GM18867 (cell line): ENCODE measurements around the gene NENF.
"Not testable (repeated sequence)": the region's sequence is repeated elsewhere in the genome, so short reads cannot be mapped to it uniquely, and the experiment has no call there.

ENCODE experiments used
- ATAC-seq: cut with Tn5 transposase; IDR thresholded peaks from one replicate; pipeline ENCODE4 v1.9.1; 2021; ENCODE audit warnings: mild to moderate bottlenecking, moderate library complexity; ENCODE audit not compliant: unreplicated experiment

The NENF gene

DNA sequence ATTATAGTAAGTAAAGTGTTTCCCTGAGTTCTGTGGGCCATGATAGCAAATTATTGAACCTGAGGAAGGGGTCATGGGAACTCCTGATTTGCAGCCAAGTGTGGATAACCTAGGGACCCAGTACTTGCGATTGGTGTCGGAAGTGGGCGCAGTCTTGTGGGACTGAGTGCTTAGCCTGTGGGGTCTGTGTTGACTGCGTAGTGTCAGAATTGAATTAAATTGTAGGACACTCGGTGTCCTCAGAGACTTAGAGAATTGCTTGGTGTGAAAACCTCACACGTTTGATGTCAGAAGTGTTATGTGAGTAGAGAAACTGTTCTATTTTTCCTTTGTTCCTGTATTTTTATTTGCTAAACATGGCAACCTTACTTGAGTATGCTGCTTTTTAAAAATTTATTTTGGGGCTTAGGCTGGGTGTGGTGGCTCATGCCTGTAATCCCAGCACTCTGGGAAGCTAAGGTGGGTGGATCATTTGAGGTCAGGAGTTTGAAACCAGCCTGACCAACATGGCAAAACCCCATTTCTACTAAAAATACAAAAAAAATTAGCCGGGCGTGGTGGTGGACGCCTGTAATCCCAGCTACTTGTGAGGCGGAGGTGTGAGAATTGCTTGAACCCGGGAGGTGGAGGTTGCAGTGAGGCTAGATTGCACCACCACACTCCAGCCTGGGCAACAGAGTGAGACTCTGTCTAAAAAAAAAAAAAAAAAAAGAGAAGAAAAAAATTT, 48.2 kb downstream of the NENF start:
- ATAC-seq = not testable (repeated sequence)

DNA sequence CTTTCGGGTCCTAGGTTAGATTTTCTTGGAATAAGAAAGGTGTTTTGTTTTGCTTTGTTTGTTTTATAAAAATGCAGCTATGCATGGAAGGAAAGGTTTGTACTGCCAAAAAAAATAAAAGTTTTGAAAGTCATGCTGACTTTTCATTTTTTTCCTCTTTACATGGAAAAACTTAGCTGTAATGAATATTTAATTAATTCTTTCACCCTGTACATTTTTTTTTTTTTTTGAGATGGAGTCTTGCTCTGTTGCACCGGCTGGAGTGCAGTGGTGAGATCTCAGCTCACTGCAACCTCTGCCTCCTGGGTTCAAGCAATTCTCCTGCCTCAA, 48.7 kb downstream of the NENF start:
- no peak for ATAC-seq

DNA sequence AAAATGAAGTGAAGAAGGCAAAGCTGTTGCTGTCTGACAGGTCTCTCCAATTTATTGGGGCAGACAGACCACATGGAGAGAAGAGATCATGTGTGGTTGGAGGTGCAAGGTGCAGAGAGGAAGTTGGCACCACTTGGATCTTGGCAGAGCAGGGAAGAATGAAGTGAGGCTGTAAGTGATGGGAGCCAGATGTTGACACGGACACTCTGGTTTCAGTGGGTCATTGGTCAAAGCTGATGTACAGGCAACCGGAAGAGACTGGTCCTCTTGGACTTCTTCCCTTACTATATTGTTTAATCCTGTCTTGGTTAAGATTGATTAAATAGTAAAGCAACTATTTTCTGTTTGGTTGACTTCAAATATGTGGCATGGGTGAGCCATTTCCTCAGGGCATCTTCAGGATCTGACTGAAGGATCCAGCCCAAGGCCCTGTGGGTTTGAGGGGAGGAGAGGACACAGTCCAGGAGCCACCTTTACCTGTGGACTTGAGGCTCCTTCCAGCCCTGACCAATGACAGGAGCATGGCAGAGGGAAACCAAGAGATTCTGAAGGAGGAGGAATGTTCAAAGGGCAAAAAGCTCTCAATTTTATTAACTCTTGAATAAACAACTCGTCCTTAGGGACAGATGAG, 49.4 kb downstream of the NENF start:
- no peak for ATAC-seq

DNA sequence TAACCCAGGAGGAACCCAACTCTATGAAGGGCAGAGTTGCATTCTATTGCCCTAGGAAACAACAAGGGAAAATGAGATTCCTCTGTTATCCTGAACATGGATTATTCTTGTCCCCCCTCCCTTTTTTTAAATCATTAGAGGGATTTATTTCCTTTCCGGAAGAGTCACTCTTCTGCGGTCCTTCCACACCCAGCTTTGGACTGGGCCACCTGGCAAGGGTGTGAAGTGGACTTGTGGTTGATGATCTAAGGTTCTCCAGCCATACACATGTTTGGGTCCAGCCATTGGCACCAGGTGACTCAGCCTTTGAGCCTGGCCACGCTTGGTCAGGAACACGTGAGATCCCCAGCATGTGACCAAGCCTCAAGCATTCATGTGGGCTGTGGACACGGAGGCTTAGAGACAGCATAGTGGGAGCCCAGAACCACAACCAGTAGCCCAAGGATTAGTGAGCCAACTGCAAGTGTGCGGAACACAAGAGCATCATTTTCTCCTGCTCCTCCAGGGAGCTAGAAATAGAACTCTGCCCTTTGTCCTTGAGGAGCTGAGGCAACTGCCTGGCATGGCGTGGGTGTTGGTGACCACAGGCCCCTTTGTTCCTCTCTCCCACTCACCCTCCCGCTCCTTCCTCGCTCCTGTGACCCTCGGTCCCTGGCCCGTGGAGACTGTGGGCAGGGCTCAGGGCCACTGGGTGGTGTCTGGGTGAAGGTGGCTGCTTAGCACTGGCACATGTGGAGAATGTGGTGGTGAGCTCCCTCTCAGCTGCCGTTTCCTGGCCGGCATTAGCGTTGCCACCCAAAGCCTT, 50.1 kb downstream of the NENF start:
- no peak for ATAC-seq

DNA sequence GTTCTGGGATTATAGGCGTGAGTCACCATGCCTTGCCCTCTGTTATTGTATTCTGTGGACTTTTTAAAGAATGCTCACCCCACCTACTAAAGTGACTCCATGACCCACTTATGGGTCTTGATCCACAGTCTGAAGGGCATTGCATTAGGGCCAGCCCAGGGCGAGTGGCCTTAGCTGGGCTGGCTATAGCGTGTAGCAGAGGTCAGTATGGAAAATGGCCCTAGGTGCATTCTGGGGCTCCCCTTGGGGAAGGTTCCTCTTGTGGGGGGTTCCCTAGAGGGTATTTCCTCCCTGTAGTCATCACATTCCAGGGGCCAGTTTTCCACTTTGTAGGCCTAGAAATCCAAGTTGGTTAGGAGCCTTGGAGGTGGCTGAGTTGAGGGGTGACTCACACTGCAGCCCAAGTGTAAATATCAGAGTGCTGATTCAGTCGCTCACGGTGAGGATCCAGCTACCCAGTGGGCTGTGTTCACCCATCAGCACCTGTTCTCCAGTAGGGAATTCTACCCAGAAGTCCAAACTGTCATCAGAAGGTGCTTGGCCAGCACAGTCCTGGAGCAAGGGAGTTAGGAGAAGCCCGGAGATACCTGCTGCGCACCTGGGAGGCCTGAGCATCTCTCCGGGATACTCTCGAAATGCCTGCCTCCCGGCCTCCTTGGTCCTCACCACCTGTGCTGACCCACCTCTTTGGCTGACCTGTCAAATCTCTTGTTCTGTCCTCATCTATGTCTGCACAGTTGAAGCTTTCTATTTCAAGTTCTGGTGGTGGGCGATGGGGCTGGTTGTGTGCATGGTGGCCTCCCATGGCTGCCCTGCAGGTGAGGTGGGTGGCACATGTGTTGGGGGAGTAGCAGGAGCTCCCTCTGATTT, 52.2 kb downstream of the NENF start:
- no peak for ATAC-seq

DNA sequence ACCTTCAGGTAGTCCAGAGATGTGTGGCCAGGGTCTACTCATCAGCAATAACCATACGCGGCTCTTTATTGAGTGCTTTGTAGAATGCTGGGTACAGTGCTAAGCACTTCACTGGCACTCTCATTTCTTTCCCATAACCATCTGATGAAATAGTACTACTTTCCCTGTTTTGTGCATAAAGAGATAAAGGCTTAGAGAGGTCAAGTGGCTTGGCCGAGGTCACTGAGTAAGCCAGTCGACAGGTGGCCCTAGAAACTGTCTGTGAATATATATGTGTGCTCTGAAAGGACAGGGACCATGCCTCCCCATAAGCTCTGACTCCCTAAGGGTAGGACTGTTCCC, 52.8 kb downstream of the NENF start:
- ATAC-seq = no peak

DNA sequence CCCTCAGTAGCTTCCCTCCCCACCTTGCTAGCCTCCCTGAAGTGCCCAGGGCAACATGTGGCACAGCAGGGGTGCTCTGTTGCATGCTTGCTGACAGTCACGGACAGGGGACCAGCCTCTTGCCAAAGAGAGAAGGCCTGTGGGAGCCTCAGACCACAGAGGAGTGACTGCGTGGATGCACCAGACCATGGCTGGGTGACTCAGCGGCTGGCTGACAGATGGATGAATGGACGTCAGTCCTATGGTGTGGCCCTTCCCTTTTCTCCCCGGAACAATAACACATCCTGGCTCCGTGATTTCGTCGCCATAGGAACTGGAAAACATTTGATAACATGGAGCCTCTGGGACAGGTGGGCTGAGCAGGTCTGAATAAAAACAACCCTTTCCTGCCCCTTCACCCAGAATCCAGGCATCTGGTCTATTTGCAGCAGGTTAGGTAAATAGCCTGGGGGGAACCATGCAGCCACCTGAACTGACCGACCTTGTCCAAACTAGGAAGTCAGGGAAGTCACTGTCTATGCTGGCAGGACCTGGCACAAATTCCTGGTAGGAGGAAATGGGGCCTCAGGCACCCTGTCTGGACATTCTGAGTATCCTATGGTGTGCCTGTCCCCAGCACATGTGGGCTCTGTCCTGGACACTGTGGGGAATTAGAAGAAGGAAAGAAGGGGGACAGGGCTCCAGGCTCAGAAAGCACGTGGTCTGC, 53.3 kb downstream of the NENF start:
- ATAC-seq = peak; percentile 35

DNA sequence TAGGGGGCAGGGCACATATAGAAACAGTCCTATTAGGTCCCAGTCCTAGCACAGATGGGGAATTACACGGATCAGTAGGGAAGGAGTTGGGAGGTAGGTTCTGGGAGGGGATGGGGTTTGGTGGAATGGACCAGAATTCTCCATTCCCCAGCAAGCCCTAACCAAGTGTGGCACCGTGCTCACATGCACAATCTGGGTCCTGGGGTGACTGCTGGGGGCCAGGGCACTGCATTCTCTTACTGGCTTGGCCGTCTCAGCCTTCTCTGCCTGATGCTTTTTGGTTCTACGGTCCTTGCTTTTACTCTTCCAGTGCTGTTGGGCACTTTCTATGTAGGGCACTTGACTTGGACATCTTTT, 53.9 kb downstream of the NENF start:
- ATAC-seq = no peak

DNA sequence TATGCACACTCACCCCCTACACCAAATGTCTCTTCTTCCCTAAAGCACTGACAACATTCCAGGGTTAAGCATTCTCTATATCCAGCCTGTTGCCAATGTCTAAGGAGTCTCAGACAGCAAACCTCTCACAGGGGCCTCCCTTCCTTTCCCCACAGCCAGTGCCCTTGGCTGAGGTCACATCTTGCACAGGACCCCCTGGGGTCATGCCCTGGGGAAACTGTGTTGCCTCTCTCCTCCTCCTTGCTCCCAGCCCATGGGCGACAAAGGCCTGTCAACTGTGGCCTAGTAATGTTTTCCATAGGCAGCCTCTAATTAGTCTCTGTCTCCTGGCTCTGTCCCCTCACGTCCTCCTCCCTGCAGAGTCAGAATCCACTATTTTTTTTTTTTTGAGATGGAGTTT, 54.6 kb downstream of the NENF start:
- ATAC-seq = no peak

DNA sequence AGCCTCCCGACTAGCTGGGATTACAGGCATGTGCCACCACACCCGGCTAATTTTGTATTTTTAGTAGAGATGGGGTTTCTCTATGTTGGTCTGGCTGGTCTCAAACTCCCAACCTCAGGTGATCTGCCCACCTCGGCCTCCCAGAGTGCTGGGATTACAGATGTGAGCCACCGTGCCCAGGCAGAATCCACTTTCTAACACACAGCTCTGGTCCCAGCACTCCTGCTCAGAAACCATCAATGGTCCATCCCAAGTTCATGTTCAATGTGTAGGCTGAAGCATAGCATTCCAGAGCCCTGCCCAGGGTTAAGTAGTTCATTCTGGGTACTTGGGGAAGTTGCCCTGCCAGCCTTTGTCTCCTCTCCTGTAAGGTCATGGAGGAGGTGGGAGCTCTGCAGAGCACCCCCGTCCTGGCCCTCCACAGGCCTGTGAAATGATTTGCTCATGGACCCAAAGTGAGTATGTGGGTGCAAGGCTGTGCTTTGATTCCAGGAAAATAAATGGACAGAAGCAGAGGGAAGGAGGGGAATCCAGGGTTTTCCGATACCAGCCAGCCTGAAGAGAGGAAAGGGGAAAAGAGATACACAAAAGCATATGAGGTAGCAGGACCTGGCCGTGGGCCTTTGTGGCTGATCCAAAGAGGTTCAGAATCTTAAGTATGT, 55.2 kb downstream of the NENF start:
- ATAC-seq = no peak

DNA sequence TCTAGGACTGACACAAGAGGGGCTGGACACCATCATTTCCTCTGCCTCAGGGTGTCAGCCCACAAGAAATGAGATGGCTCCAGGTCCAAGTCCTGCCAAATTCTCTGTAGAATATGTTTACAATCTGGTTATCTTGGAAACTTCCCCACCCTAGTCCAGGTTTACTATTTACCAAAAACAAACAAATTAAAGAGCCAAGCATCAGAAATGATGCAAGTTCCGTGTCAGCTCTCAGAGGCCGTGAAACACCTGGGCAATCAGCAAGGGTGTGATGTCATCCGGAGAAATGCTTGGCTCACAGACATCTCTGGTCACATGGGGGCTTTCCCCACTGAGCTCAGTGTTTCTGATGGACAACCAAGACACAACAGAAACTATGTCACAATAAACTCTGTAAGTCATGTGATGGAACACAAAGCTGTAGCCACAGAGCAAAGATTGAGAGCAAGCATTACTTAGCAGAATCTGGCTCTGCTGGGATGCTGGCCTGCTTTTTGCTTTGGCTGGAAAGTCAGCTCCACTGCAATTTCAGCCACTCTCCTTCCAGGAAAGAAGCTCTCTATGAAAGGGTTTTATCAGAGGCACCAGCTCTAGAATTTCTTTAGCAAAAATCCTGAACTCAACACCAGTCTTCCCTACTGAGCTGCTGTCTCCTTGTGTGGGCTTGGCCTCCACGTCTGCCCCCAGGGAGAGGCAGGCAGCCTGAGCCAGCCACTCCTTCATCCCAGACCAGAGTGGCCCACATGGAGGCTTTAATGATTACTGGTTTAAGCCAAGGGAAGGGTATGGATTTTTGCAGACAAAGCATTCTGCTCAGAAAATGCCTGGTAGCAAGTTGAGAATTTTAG, 55.9 kb downstream of the NENF start:
- ATAC-seq = peak; percentile 89

DNA sequence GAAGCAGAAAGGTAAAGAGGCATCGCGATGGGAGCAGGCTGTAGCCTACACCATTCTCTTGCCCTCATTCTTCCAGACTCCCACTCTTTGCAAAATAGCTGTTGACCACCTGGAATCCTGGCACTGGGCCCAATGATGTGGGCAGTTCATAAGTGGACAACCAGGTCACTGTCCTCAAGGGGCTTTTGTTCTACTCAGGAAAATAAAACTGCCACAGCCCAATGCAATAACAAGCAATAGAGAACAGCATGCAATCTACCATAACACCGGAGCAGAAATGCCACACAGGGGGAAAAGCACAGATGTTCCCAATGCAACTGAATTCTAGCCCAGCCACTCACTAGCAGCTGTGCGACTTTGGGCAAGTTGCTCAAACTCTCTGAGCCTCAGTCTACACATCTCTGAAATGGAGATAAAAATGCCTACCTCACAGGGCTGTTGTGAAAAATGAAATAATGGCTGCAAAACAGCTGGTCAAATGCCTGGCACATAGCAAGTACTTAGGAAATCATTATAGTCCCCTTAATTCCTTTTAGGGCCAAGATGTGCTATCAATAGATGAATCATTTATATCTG, 56.7 kb downstream of the NENF start:
- no peak for ATAC-seq

DNA sequence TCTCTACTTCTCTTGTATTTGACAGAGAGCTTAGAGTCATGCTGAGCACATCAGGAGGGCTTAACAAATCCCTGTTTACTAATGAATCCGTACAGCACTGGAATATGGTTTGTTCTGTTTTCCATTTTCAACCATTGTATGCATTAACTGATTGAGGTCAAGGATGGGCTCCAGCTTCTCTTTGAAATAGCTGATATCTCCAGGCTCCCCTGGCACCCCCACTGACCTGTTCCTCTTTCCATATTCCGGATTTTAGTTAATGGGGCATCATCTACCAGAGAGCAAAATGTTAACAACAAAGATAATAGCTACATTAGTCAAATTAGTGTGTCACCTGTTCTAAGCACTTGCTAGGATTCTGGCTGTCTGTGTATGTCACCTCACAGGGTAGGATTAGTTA, 57.6 kb downstream of the NENF start:
- ATAC-seq = no peak

DNA sequence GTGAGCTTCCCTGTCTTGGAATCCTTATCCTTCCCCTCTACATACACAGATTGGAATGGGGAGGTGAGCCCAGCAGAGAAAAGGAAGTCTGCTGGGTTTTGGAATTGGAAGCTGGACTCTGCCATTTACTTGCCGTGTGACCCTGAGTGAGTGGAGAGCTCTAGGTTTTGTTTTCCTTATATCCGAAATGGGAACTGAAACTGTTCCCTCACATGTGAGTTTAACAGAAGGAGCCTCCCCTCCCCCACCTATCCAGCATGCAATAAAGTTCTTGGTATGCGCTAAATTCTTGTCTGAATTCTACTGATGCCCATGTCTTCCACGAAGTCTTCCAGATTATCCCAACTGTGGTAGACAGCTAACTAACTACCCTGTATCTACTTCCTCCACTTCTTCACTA, 58.7 kb downstream of the NENF start:
- no peak for ATAC-seq
